ENCODE data around the gene PAPPA.

PAPPA gene

DNA sequence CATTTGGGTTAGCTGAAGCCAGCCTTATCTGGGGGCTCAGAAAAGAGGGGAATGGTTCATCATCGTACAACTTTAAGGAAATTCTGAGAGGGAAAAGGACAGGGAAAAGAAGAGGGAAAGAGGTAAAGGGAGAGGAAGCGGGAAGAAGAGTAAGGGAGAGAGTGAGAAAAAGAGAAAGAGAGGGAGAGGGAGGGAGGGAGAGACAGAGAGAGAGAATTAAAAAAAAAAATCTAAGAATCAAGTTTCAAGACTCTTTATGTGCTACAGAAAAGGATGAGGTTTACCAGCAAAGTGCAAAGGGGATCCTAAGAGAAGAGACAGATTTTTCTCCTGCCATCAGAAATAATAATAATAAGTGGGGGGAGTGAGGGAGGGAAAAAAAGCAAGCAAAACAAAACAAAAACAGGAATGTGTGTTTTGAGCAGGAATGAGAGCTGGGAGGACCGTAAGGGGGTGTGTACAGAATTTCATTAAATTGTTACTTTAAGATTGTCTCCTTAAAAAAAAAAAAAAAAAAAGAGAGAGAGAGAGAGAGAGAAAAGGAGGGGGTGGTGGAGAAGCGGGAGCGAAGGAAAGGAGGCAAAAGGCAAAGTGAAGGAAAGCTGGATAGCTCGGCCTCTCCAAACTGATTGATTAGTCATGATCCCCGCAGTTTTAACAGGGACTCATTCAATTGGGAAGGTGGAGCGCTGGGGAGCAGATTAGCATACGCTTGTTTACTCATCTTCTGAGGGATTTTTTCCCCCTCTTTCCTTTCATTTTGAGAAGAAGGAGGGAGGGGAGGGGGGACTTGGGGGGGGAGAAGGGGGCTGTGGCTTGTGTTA is 438 bp upstream of the PAPPA start:
- no peak for FAIRE-seq

GRCh38 chr9:116154334-116154975 is 864 bp downstream of the PAPPA start:
- FAIRE-seq, result no peak

DNA sequence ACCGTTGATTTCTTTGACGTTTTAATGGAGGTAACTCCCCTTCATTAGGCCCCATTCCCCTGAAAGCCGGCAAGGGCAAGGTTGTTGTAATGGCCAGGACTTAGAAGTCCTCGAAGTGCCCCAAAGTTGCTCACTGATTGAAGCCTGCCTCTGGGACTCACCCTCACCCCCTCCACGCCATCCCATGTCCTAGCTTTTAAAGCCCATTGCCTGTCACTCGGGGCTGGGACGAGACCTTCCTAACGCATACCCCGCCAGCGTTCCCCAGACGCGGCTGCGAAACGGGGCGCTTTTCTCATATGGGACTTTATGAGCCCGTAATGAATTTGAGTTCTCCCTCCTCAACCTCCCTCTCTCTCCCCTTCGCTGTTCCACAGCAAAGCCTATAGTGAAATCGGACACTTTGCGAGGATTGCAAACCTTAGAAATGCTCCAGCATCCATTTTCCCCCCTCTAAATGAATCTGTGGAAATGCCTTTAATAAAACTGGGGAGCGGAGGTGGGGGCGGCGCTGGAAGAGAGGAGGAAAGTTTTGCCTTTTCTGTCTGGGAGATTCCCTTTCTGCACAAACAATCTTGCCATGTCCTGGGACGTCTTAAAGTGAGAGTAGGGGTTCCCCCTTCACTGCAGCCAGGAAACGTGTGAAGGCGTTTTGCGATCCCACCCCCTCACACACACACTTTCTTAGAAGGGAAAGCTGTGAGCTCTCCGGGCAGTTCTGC is 1.5 kb downstream of the PAPPA start:
- no peak for FAIRE-seq

GRCh38 chr9:116155698-116156039 is 2.1 kb downstream of the PAPPA start:
- no peak for FAIRE-seq

- no peak for FAIRE-seq
These were observed 3.2 kb downstream of the PAPPA start for GRCh38 chr9:116156621-116157314.

DNA sequence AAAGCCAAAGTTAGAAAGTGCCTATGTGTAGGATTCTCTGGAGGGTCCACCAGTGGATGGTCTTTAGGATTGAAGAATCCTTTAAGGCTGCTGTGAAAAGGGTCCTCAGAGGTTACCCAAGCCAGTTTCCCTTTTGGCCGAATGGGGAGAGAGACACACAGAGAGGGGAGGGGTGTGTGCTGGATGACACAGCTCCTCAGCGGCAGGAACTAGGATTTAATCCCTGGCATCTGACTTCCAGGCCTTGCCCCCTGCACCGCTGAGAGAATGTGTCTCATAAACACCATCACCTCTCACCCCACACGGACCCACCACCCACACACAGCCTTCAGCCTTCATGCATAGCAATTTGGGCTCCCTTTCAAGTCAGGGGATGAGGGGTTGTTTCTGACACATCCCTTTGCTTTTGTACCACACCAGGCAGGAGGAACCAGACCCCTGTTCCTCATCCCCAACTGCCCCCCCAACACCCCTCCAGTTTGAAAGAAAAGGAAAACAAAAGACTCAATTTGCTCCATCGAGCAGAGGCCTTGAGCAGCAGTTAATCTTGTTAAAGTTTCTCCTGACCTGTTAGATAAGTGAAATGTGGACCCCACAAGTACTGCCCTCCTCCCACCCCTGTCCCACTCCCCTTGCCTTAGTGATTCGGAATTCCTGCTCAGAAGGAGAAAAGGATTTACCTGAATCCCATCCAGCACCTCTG is 4.0 kb downstream of the PAPPA start:
- no peak for FAIRE-seq

DNA sequence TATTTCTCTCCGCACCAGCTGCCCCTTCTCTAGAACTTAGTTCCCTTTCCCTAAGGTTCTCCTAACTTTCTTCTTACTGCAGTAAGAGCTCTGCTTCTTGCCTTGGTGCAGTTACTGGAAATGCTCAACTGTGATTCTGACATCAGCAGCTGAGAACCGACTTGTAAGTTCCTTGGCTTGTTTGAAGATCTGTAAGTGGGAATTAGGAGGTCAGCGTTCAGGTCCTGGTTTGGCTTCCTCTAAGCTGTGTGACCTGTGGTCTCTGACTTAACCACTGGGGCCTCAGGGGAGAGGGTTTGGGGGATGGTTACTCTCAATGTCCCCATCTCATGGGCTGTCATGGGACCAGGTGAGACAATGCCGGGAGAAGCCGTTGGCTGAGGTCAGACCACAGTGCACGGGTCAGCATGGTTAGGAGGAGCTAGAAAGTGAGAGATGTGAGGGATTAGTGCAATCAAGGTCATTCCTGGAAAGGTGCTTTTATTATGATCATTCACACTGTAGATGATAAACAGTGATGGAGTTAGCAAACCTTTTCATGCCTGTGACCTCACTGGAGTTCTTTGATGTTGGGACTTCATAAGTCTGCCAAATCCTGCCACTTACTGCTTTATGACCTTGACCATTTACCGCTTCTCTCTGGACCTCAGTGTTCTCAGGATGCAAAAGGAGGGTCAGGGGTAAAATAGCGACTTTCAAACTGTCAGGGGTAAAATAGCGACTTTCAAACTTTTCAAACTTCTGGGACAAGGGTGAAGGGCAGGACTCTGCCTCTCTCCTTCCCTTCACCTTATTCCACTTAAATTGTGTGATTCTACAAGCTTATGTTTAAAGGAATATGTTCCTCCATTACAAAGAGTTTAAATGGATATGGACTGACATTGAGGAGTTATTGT is 7.3 kb downstream of the PAPPA start:
- no peak for FAIRE-seq

DNA sequence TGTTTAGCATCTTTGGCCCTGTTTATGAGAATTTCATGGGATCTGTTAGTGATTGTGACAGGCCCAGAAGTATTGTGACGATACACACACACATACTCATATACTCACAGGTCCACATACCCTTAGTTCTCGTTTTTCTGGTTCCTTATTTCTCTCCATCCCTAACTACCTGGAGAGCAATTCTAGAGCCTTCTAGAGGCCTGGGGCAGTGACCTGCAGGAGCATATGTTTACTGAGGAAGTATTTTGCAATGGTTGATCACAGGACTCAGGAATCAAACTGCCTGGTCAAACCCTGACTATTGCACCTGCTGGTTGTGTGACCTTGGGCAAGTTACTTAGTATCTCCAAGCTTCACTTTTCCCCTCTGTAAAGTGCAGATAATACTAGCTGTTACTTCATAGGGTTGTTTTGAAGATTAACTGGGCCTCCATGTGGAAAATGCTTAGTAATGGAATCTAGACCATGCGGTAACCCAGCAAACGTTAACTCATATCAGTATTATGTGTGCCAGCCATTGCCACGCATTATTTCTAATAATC is 8.7 kb downstream of the PAPPA start:
- FAIRE-seq, result no peak

GRCh38 chr9:116163293-116164055 is 9.9 kb downstream of the PAPPA start:
- FAIRE-seq, result no peak

- FAIRE-seq, result no peak
These were observed 12.3 kb downstream of the PAPPA start for GRCh38 chr9:116165912-116166311.

GRCh38 chr9:116166713-116167112 is 13.1 kb downstream of the PAPPA start:
- no peak for FAIRE-seq

- FAIRE-seq, result no peak
These were observed 14.6 kb downstream of the PAPPA start for GRCh38 chr9:116168231-116168630.

GRCh38 chr9:116172216-116172615 is 18.6 kb downstream of the PAPPA start:
- FAIRE-seq, result no peak

- no peak for FAIRE-seq
These were observed 20.8 kb downstream of the PAPPA start for GRCh38 chr9:116174347-116174746.

DNA sequence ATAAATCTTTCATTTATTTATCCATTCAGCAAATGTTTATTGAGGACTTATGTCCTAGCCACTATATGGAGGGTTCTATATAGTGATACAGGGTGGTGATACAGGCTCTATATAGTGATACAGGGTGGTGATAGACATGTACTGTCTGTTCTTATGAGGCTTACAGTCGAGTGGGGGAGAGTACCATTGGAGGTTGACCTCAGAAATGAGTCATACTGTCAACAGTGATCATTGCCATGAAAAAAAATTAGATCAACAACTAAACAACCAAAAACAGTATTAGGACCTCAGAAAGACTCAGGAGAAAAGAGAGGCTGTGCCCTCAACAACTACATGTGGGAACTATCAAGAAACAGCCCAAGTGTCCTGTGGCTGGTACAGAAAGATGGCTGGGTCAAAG is 22.0 kb downstream of the PAPPA start:
- FAIRE-seq, result no peak

GRCh38 chr9:116178481-116179211 is 25.1 kb downstream of the PAPPA start:
- no peak for FAIRE-seq

DNA sequence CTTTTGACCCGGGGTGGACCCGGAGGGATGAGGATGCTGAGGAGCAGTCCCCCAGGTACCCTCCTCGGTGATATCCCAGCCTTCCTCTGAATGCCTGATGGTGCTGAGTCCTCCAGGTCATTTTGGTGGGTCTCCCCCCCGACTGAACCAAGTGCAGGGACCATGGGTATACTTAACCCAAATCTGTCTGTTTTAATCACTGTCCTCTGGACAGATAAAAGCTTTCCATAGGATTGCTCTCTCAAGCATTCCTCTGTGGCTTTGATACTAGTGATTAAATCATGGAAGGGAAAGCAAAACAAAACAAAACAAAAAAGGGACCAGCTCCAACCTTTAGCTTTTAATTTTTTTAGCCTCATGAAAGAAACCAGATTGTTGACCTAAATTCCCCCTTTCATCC is 26.0 kb downstream of the PAPPA start:
- FAIRE-seq, result no peak

DNA sequence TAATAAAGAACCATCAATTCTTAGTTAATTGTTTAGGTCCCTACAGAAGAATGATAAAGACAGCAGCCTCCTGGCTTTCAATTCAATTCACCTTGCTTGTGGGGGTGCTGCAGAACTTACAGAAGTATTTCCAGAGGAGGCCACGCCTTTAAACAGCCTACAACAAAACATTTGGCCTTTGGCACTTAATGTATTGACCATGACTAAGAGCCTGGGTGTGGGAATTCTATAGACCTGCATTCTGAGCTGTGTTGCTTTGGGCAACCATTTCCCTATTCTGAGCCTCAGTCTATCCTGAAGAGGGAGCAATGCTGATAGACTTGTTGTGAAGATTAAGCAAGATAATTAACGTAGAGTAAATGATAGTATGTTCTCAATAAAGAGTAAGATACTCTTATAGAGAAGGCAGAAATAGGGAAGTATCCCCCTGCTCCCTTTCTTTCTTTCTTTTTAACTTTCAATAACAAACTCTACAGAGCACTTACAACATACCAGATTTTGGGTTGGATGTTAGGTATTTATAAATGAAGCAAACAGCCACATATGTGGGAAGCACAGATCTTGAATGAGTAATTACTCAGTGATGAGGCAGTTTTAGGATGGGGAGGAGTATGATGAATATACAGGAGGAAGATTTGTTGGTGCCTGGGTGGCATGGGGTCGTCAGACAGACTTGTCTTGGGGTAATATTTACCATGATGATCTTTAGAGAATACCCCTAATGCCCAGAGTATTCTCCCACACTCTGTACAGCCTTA is 28.4 kb downstream of the PAPPA start:
- no peak for FAIRE-seq

GRCh38 chr9:116182876-116183275 is 29.3 kb downstream of the PAPPA start:
- no peak for FAIRE-seq
